Effector CD4-positive, alpha-beta T cell (primary cell): ENCODE data around the gene CILP2.
A peak's percentile ranks its signal among the peaks of the same experiment; 100 is the strongest.

Experiments used
- DNase-seq: peaks from one replicate; pipeline ENCODE4 v3.0.0-alpha.2; 2020
- total RNA-seq: gene quantifications from one replicate; lab custom pipeline; 2026; lab: John Stamatoyannopoulos, UW

The CILP2 gene, protein sequence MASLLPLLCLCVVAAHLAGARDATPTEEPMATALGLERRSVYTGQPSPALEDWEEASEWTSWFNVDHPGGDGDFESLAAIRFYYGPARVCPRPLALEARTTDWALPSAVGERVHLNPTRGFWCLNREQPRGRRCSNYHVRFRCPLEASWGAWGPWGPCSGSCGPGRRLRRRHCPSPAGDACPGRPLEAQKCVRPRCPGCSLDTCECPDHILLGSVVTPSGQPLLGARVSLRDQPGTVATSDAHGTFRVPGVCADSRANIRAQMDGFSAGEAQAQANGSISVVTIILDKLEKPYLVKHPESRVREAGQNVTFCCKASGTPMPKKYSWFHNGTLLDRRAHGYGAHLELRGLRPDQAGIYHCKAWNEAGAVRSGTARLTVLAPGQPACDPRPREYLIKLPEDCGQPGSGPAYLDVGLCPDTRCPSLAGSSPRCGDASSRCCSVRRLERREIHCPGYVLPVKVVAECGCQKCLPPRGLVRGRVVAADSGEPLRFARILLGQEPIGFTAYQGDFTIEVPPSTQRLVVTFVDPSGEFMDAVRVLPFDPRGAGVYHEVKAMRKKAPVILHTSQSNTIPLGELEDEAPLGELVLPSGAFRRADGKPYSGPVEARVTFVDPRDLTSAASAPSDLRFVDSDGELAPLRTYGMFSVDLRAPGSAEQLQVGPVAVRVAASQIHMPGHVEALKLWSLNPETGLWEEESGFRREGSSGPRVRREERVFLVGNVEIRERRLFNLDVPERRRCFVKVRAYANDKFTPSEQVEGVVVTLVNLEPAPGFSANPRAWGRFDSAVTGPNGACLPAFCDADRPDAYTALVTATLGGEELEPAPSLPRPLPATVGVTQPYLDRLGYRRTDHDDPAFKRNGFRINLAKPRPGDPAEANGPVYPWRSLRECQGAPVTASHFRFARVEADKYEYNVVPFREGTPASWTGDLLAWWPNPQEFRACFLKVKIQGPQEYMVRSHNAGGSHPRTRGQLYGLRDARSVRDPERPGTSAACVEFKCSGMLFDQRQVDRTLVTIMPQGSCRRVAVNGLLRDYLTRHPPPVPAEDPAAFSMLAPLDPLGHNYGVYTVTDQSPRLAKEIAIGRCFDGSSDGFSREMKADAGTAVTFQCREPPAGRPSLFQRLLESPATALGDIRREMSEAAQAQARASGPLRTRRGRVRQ
- 1.7 reads per million for total RNA-seq

DNA sequence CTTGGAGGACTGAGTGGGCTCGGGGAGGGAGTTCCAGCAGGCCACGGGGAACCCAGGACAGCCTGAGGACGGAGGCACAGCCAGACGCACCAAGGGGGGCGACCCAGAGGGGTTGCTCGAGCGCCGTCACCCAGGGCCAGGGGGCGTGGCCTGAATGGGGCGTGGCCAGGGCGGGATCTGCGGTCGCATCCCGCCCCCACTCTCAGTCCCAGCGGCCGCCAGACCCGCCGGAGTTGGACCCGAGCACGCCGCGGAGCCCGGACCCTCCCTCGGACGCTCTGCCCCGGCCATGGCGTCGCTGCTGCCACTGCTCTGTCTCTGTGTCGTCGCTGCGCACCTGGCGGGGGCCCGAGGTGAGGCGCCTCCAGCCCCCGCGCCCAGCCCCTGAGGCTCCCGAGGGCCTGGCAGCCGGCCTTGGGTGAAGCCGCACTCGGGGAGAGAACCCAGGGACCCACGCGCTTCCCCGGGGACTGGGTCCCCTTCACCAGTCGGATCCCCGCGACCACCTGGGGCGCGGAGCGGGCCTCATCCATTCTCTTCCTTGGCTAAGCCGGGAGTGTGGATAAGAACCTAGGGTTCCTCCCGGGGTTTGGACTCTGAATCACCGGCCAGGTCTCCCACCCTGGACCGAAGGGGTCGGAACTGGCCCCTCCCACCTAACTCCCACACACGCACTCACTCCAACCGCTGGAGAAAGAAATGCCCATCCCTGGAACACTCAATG, at the start of gene CILP2:
TSS of gene CILP2 (plus strand) at position 205 of the 724 bp plus-strand sequence. CDS start at position 290, 85 bp downstream.
- DNase-seq: peak; percentile 30

DNA sequence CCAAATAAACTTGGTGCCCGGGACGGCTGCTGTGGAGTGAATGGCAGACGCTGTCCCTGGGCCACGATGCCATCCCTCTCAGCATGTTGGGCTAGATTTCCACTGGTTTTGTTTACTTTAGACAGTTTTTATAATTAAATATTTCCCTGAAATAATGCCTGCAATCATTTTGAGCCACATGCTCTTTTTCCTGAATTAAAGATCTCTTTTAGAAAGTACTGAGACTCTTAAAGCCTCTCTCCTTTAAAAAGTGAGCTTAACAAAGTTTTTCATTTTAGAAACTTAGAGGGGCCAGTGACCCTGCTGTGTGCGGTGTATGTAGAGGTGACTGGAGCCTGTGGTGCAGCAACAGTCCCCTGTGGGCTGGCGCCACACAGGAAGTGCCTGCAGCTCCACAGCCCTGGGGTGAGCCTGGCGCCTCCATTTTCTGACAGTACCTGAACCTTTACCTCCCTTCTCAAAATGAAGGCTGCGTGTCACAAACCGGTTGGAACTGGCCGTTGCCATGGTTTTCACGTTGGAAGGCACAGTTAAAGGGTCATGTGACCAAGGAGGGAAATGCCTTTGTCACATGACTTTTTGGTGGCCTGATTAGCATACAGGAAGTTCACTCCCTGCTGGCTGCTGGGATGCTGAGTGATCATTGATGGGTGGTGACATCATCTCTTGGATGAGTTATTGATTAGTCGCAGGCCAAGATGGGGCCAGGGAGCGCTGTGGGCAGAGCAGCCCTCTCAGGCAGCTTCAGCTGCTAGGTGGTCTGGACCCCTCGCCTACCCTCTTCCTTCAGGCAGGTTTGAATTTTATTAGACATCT, 49.0 kb upstream of the CILP2 start:
- peak; percentile 91 for DNase-seq

DNA sequence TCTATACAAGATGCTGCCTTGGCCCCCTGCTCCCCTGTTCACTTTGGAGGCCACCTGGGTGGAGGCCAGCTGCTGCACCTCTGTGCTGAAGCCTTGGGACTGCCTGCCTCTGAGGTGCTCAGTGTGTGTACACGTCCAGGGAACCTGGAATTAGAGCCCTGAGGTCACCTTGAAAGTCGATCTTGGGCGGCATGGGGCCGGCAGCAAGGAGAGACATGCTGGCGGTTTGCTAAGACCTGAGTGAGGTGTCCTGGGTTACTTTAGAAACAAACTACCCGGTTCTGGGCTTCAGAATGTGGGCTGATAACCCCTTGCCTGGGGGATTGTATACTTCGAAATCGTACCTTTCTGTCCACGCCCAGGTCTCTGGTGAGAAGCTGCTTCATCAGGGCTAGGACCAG, 48.3 kb upstream of the CILP2 start:
- no peak for DNase-seq

DNA sequence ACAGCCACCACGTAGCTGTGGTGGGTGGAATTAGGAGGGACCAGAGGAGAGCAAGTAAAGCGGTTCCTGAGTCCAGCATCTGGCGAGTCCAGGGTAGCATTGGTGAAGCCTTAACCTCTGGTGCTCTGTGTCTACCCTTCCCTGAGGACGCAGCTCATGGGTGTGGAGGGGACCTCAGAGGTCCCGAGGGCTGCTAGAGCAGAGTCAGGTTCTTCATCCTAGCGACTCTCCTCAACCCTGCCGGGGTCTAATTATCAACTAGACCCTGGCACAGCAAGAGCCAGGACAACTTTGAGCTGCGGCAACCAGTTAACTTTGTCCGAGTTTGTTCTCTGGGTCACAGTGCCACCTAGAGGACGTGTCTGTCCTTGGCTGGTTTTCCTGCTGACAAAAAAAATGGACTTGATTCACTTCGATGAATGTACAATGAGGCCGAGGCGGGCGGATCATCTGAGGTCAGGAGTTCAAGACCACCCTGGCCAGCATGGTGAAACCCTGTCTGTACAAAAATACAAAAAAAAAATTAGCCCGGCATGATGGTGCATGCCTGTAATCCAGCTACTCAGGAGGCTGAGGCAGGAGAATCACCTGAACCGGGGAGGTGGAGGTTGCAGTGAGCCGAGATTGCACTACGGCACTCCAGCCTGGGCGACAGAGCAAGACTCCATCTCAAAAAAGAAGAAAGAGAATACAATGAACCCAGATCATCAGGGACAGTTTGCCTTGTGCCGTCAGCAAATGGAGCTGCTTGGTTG, 47.7 kb upstream of the CILP2 start:
- peak; percentile 84 for DNase-seq

DNA sequence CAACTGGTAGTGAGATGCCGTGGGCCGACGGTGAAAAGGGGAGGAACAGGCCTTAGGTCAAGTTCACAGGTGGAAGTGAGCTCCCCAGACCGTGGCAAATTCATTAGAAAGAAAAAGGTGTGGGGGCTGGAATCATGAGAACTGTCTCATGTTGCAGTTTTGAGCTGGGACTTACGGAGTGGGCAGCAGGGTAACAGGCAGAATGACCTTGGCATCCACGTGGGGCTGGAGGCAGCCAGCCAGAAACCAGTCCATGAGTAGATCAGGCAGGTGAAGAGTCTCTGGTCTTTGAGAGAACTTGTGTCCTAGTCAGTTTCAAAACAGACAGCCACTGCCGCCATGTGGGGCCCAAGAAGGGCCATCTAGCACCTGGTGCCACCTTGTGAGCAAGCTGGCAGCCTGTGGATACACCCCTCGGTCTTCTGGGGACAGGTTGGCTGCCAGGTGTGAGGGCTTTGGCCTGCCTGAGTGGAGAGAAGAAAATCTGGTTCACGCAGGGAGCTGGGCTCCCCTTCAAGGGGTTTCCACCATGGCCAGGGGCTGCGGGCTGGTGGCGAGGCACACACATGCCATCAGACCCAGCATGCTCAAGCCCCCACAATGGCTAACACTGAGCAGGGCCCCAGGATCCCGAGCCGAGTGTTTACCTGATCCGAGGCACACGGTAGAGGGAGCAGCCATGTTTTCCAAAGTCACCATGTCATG, 46.6 kb upstream of the CILP2 start:
- DNase-seq: no peak

DNA sequence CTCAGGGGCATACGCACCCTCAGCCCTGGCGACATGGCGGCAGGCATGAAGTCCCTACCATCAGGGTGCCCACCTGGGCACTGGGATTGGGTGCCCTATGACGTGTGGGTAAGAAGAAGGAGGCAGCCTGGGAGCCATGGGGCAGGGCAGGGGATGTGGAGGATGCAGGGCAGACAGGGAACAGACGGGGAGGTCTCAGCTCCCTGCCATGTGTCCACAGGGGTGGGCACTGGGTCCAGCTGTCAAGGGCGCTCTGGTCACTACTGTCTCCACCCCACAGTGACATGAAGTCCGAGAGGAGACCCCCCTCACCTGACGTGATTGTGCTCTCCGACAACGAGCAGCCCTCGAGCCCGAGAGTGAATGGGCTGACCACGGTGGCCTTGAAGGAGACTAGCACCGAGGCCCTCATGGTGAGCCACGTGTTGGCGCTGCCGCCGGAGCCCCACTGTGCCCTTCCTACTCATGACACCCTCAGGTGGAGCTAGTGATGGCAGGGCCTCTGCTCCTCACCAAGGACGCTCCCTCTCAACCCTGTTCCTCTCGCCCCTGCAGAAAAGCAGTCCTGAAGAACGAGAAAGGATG, 45.9 kb upstream of the CILP2 start:
- DNase-seq: no peak

DNA sequence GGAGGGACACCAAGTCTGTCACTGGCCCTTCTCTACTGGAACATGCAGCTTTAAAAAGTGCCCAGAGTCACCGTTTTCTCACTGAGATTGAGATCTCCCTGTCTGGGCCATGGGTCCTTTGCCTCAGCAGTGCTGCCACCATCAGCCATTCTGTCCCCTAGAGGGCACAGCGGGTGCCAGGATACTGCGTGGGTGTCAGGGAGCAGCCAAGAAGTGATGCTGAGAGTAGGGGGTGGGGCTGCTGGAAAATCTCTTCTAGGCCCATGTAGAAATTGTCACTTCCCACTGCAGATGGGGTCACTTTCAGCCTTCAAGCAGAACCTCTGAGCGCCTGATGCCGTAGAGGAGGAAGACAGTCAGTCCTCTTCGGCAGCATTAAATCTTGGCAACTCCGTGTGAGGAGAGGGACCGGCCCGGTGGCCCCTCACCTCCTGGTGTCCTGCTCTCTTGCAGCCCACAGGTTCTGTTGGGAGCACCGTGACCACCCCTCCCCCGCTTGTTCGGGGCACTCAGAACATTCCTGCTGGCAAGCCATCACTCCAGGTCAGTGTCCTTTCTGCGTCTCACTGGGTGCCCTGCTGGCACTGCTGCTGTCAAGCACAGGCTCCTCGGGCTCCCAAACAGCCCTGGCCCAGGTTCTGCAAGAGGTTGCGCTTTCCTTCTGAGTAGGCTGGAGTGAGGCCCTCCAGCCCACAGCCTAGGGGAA, 44.1 kb upstream of the CILP2 start:
- DNase-seq: no peak

DNA sequence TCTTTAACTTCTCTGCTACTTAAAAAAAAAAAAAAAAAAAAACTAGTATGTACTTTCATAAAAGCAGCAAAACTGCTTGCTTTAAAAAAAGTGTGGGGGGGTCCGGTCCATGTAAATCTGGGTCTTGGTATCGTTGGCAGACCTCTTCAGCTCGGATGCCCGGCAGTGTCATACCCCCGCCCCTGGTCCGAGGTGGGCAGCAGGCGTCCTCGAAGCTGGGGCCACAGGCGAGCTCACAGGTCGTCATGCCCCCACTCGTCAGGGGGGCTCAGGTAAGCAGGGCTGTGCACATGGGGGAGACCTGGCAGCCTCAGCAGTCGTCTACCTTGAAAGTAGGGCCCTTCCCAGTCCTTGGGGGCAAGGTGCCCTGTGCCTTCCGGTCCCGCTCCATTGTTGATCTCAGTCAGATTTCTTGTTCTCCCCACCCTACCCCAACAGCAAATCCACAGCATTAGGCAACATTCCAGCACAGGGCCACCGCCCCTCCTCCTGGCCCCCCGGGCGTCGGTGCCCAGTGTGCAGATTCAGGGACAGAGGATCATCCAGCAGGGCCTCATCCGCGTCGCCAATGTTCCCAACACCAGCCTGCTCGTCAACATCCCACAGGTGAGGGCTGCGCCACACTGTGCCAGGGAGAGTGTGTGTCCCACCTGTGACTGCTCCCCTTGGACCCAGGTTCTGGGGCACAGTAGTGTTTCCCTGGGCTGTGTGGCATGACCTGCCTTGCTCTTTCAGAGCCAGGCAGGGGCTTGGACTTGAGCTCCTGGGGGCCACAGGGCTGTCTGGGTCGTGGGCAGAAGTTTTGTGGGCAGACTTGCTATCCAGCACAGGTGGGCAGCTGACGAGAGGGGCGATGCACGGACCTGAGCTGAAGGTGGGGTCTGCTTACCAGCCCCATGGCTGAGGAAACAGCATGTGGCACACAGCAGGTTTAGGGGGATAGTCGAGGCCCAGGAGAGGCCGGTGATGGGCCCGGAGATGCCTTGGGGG, 42.2 kb upstream of the CILP2 start:
- DNase-seq: no peak

DNA sequence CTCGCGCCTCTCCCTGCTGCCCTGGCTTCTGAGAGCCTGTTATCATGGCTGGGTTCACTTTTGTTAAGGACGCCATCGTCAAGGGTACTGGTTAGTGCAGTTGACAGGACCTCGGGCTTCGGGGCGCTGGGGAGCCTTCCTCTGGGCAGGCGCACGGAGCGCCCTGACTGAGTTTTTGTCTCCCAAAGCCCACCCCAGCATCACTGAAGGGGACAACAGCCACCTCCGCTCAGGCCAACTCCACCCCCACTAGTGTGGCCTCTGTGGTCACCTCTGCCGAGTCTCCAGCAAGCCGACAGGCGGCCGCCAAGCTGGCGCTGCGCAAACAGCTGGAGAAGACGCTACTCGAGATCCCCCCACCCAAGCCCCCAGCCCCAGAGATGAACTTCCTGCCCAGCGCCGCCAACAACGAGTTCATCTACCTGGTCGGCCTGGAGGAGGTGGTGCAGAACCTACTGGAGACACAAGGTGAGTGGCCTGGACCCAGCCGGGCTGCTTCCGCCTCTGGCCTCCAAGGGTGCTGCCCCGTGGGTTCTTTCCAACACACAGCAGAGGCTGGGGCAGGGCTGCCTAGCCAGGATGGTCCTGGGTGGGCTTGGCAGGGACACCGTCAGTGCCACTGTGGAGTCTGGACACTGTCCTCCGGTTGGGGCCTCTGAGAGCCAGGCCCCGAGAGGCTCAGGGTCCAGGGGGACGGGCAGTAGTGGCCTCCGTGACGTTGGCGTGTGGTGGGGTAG, 39.6 kb upstream of the CILP2 start:
- DNase-seq: no peak

DNA sequence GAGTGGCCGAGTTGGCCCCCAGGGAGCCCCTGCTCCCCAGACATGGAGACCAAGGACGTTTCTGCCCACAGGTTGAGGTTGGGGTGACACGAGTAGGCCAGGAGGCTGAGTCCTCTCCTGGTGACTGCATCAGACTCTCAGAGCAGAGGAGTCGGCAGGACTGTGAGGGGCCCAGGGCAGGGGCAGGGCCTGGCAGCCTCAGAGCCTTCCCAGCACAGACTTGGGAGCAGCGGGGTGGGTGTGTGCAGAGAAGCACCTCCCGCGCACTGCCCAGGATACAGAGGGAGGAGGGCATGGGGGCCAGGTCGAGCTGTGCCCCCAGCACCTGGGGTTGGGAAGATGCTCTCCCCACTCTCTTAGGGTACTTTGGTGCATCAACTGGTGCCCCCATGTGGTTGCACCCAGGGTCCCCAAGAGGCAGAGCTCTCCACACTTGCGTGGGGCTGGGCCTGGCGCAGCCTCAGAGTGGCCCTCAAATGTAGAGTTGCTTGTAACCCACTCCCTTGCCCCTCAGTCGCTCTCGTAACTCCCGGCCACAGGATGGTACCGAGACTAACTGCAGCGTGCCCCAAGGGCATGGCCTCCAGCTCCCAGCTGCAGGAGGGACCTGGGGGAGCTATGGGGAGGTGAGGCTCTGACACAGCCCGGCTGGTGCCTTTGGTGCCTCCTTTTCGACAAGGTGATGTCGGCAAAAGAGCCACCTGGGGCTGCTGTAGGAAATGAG, 38.6 kb upstream of the CILP2 start:
- no peak for DNase-seq

DNA sequence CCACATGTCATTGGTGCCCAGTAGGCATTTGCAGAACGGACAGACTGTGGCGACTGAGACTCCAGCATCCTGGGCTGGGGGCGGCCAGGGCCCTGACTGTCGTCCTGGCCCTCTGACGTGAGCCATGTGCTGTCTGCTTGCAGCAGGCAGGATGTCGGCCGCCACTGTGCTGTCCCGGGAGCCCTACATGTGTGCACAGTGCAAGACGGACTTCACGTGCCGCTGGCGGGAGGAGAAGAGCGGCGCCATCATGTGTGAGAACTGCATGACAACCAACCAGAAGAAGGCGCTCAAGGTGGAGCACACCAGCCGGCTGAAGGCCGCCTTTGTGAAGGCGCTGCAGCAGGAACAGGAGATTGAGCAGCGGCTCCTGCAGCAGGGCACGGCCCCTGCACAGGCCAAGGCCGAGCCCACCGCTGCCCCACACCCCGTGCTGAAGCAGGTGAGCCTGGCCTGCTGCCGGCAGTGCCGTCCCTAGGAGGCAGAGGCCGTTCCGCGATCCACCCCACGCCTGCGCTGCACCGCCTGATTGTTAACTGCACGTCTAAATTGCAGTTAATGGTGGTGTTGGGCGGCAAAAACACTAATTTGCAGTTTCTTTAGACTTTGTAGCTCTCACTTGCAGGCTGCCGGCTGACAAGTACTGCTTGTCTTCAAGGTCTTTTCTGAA, 37.0 kb upstream of the CILP2 start:
- DNase-seq: no peak

DNA sequence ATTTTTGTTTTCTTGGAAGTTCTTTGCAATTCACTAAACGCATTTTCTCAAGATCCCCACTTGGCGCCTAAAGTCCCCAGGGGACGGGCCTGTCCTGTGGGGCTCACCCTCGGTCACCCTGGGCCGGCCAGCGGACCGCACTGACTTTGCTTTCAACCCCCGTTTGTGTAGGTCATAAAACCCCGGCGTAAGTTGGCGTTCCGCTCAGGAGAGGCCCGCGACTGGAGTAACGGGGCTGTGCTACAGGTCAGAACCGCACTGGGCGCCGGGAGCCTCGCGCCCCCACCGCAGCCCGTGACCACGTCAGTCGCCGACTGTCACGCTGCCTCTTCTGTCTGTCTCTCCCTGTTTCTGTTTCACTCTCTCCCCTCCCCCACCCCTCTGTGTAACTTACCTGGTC, 36.3 kb upstream of the CILP2 start:
- no peak for DNase-seq

DNA sequence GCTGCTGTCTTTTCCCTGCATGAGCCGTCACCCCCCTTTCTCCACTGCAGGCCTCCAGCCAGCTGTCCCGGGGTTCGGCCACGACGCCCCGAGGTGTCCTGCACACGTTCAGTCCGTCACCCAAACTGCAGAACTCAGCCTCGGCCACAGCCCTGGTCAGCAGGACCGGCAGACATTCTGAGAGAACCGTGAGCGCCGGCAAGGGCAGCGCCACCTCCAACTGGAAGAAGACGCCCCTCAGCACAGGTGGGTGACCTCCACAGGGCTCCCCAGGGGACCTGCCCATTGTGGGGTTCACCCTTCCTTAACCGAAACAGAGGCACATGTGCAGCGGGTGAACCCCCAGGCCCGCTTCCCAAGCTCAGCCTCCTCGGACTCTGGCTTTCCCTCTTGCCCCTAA, 35.8 kb upstream of the CILP2 start:
- DNase-seq: no peak

DNA sequence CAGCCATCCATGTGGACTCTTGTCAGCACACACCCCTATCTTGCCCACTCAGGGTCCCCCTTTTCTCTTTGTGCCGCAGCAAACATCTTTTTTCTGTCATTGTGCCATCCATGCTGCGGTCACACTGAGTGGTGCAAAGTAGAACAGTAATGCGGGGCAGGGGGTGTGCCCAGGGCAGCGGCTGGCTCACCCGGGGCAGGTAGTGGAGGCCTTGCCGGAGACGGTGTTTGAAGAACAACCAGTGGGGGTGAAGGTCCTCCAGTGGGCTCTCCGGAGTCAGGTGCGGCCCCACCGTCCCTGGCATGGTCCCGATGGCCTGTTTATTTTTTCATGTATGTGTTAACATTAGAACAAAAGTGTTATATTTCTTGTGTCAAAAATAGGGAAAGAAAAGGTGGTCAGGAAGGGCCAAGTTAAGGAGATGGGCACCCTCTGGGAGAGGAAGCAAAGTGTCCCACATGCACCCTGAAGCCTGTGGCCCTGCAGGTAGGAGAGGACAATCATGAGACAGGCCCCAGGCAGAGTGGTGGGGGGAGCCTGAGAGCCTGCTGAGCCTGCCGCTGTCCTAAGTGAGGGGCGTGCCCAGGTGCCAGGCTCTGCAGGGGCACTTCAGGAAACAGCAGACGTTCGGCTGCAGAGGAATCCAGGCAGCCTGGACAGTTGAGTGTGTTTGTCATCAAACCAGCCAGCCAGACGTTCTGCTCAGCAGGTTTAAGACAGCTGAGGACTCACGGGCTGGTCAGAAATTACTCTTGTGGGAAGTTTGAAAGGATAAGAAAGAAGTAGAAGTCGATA, 35.1 kb upstream of the CILP2 start:
- no peak for DNase-seq
